Mammary epithelial cell (primary cell): ENCODE measurements around the gene FBXL15.
"Not testable (repeated sequence)": the region's sequence is repeated elsewhere in the genome, so short reads cannot be mapped to it uniquely, and the experiment has no call there.

ENCODE experiments used
- CTCF ChIP-seq, 2 donors: IDR thresholded peaks in 1 of 2; conservative IDR thresholded peaks in 1 of 2; 2 replicates each; pipeline ENCODE4 v1.5.1; 2011 to 2012; ENCODE audit warnings: inconsistent platforms in 2 of 2, low read length in 2 of 2, mild to moderate bottlenecking in 2 of 2, control low read depth in 1 of 2, low read depth in 1 of 2; ENCODE audit not compliant: insufficient read depth in 1 of 2; ENCODE audit errors: extremely low read depth in 1 of 2
- EZH2 ChIP-seq: IDR thresholded peaks from 2 replicates; pipeline ENCODE4 v1.6.1; 2012; ENCODE audit warnings: low read length, inconsistent platforms, borderline replicate concordance

GRCh38 chr10:102454662-102455487 lies 34.2 kb downstream of the FBXL15 start:
- TF ChIP-seq CTCF (conservative IDR thresholded peaks at IDR 0.05 in 1 of 2, IDR thresholded peaks at IDR 0.05 in 1 of 2; ENCODE audit: extremely low read depth in 1 of 2, insufficient read depth in 1 of 2, low read depth in 1 of 2, low read length in 2 of 2); EZH2: not testable (repeated sequence)
